Stimulated activated CD4-positive, alpha-beta T cell treated with anti-CD3 and anti-CD28 coated beads, Interleukin-12 subunit alpha, Interleukin-12 subunit beta, amount 100 ng/mL, for 24 hours (primary cell): ENCODE data around the gene ATG4C.

ENCODE experiments used
- DNase-seq, 2 experiments: peaks; one replicate each; pipeline ENCODE4 v3.0.0-alpha.2; 2020; ENCODE audit warnings: low read depth in 2 of 2

The ATG4C gene

DNA sequence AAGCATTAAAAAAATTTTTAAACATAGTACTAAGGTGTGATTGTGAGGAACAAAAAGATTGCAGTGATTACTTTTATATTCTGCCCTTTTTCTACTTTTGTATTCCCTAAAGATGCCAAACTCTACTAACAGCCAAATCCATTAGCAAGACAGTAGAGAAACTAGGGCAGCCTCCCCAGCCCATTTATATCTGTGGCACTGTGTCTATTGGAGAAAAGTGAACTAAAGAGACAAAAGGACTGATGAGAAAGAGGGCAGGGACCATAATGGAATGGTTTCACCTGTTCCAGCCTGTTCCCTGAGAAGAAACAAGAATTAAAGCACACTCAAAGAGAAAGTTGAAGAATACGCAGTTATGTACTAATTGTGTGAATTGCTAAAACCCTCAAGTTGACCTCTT, 56.6 kb downstream of the ATG4C start:
- DNase-seq: no peak

DNA sequence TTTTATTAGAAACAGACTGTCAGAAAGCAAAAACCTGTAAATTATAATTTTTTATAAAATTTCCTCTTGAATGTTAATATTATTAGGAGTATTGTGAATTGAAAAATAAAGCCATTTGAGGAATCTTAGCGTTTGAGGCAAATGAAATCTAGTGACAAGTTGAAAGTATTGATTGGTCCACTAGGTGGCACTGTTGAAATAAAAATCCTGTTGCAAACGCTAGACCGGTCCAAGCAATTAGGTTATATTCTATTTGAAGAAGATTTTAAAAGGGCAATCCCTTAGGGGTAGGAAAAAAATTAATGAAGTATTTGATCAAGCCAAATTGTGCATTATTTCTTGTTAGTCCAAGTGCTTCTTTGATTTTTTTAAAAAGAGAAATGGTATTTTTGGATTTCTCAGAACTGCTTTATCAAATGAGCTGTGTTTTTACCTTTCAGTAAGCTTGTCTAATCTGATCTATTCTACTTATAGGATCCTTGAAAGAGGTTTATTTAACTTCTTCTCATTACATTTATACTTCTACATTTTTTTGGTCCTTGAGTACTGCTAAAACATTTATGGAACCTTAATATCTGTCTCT, 57.7 kb downstream of the ATG4C start:
- DNase-seq: no peak

DNA sequence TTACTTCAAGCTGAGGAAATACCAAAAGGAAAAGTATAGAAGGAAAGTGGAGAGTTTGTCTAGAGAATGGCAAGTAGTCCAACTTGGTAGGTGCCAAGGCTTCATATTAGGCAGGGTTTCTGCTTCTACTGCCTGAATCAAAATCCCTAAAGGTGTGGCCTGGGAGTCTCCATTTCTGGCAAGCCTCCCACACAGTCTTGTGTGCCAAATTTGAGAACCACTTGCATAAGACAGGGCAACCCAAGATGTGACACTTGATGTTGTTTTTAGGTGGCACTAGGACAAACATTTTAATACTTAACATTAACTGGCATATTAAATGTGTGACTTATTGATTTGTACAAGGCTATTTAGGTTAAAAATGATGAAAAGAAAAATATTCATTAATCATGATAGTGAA, 60.1 kb downstream of the ATG4C start:
- DNase-seq: no peak

DNA sequence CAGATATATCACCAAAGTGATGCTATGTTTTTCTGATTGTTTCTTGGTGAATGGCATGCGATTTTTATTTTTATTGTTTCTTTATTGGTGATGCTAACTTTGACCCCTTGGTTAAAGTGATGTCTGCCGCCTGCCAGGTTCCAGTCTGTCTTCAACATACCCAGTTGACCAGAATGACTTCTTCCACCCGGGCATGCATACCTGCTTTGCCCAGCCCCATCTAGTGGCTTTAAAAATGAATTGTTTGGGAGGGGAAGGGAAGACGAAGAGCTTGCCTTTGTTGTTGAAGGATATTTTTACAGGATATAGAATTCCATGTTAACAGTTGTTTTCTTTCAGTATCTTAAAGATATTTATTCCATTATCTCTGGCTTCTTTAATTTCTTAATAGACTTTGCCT, 65.1 kb downstream of the ATG4C start:
- no peak for DNase-seq

DNA sequence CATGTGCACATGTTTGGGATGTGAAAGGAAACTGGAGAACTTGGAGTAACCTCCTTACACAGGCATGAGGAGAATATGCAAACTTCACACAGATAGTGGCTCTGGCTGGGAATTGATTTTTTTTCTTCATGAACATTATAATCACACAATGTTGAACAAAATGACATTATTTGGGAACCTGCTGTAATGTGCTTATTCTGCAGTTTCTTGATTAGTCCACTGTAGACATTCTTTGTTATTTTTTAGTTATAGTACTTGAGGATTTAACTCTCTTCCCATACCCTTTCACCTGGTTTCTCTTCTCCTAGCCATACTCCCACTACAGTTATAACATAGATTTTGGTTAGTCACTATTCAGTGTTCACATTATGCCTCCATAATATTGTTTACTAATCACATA, 68.3 kb downstream of the ATG4C start:
- no peak for DNase-seq

DNA sequence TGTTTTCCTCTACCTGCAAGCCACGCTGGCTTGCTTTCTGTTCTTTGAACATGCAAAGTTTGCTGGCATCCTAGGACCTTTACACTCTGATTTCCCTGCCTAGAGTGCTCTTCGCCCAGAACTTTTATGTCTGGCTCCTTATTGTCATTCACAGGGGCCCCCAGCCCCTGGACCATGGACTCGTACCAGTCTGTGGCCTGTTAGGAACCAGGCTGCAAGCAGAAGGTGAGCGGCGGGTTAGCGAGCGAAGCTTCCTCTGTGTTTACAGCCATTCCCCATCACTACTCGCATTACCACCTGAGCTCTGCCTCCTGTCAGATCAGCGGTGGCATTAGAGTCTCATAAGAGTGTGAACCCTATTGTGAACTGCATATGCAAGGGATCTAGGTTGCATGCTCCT, 73.0 kb downstream of the ATG4C start:
- DNase-seq: no peak

DNA sequence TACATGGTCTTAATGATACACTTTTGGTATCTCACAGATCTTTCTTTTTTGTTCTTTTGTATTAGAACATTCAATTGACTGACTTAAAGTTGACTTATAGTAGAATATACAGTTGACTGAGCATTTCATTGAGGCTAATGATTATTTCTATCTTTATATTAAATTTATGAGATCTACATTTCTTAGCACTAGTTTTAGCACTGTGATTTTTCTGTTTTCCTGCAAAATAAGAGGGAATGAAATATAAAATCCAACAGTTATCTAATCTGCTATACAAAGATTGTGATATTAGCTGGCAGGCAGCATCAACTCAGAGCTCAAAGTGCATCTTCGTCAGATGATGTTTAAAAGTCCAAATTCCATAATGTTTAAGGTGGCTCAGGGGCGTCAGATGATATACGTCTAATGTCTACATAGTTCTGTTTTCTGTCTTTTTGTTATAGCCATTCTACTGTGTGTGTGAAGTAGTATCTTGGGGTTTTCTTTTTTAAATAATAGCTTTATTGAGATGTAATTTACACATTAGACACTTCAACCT, 85.4 kb downstream of the ATG4C start:
- no peak for DNase-seq

DNA sequence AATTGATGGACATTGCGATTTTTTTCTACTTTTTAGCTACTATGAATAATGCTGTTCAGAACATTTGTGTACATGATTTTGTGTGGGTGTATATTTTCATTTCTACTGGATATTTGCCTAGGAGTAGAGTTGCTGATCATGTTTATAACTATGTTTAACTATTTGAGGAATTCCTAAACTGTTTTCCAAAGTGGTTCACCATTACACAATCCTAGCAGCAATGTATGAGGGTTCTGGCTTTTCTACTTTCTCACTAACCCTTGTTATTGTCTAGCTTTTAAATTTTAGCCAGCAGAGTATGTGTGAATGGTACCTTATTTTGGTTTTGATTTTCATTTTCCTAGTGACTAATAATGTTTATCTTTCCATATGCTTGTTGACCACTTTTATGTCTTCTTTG, 86.2 kb downstream of the ATG4C start:
- DNase-seq: no peak

DNA sequence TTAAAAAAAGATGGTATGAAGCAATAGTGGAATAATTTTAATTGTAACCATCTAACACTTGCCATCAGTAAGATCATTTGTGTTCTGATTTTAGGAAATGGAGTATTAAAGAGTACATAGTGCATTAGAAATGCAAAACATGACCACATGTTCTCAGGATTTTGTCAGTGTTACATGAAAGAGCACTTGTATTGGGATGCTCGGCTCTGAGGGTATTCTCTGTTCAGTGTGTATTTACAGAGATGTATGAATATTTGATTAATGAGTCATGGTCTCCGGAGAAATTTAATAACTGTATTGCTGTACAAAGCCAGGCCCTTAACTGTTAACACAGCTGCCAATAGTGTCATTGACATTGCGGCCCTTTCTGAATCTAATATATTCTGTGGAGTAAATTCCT, 91.7 kb downstream of the ATG4C start:
- no peak for DNase-seq

DNA sequence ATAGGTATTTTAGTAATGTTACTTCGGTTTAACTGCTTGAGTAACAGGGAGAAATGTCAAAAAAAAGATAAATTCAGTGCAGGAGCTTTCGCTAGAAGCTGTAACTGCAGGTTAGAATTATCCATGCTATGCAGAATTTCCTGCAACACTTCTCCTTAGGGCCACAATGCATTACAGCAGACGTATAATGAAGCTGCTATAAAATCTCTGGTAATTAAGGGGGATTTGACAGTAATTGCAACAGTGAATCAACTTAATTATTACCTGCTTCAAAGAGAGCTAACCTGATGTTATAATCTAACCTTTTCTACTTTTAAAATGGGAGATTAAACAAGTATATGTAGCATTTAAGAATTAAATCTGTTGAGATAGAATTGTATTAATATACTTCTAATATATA, 92.6 kb downstream of the ATG4C start:
- no peak for DNase-seq

DNA sequence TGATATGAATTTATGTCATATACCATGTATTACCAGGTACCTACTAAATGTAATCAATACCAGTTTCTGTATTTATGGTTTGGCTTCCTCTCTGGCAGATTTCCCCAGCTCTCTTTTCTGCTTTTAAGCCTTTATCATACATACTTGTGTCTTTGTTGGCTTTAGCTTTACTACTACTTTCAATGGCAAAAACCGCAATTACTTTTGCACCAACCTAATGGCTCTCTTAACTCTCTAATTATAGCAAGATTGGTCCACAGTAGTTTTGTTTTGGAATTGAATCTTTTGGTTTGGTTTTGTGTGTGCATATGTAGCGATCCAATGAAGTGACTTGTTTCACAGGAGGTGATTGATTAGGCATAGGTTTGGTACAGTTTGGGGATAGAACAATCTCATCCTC, 93.6 kb downstream of the ATG4C start:
- DNase-seq: no peak

DNA sequence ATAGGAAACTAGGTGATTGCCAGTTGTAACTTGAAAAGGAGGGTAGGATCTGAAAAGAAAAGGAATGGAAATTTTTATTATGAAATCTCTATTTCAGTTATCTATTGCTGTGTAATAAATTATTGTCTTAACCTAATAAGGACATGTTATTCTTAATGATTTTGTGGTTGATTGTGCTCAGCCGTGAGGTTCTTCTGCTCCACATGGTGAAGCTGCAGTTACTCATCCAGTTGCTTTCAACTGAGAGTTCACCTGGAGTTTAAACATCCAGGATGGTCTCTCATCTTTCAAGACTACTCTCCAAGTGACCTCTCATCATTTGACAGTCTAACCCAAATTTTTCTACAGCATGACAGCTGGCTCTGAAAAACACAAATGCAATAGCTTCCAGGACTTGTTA, 96.0 kb downstream of the ATG4C start:
- no peak for DNase-seq

DNA sequence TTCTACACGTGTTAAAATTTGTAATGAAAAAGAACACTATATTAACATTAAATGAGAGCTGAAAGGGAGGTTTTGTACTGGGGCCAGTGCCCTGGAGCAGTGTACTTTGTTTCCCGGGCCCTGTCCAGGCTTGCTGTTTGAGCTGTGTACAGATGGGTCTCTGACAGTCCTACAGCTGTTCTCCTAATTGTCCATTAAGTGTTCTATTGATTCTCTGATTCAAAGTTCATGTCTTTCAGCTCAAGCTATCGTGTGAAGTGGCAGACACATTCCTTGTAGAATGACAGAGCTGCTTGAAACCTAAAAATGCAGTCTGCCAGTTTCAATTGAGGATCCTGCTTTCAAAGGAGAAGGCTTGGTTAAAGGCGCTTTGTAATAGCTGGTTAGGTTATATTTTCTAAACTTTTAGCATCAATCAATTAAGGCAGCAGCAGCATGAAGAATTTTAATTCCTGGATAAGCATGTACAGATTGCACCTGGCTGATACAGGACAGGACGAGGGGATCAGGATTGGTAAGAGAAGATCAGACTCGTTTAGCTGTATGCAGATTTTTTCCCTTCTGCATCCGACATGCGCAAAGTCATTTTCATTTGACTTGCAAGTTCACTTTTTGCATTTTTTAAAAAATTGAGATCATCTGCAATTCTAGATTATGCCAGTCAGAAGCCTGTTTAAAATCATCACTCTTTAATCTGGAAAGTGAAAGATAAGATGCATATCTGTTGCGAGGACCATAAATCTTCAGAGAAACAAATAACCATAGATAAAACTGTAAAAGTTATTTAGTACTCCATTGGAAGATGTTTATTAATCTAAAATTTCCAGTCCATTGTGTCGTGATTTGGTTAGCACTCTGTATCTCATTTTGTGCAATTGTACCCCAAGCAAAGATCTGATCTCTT, 98.5 kb downstream of the ATG4C start:
- no peak for DNase-seq

DNA sequence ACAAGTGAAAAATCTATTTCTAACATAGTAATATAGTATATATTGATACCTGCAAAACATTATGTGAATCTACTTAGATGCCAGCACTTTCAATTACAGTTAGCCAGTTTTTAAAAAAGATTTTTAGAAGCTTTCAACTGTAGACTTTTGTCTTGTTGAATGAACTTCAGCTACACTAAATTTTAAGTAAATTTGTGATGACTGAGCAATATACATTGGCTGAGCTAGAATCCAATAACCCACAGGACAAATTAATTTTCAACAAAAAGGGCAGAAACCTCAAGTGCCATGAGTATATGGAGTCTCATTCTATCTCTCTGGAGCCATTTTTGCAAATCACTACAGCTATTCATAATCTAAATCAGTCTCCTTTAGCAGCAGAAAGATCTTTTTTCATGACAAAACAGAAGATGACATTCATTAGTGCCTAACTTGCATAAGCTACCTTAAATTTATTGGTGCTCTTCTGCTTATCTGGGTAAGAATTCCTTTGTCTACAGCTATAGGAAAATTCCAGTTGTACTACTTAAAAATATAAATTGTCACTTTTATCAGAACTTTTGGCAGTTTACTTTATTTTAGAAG, 100.3 kb downstream of the ATG4C start:
- no peak for DNase-seq

DNA sequence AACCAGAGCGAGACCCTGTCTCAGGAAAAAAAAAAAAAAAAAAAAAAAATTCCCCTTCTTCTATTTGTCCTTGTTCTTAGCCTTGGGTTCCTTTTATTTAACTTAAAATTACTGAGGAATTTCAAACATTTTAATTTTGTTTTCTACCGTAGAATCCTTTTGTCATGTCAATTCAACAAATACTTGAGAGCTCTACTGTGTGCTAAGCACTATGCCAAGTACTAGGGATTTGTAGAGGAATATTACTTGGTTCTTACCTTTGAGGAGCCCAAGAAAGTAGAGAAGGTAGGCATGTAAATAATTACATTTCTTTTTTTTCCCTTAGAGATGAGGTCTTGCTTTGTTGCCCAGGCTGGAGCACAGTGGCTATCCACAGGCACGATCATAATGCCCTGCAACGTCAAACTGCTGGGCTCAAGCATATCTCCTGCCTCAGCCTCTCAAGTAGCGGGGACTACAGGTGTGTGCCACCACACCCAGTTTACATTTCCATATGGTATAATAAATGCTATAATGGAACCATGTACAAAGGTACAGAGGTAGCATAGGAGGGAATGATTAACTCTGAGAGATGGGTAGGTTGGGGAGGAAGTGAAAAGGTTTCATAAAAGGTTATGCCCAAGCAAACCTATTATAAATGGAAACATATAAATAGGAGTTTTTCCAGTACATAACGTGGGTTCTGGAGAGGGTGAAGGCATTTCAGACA, 104.0 kb downstream of the ATG4C start:
- DNase-seq: no peak

DNA sequence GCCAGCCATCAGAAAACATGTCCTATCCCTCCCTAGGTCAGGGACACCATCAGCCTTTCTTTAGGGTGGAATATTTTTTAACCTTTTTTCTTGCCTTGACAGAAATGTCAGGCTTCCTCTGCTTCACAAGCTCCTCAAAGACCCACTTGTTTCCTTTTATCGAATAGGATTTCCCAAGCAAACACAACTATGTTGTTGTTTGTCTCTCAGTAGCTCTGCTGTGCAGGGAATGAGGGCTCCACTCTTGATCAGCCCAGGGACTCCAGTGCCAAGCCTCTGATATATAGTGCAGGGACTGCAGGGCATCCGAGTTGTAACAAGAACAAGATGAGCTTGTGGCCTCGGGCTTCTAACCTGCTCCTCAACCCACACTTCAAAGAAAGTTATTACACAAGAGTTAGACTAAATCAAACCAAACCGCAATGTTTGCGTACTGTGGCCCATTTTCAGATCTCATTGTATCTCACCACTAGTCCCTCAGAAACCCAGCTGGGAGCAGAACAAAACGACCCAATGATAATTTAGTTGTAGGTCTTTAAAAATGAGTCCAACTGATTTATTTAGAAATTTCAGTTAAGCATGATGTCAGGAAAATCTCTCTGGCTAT, 108.1 kb downstream of the ATG4C start:
- DNase-seq: no peak

DNA sequence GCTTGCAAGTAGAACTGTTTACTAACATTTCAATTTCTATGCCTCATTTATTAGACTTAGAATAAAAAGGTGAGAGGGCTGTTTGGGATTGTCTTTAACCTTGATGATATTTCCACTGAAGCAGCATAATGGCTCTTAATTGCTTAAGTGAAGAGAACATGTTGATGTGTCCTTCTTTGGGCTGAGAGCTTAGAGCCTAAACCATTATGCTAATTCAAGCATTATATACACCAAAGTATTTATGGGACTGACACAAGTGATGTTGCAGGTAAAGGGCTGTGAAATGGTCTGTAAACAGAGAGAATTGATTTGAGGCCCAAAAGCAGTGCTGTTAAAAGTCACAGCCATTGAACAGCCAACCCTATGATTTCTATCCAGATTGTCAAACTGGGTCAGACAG, 113.9 kb downstream of the ATG4C start:
- DNase-seq: no peak

DNA sequence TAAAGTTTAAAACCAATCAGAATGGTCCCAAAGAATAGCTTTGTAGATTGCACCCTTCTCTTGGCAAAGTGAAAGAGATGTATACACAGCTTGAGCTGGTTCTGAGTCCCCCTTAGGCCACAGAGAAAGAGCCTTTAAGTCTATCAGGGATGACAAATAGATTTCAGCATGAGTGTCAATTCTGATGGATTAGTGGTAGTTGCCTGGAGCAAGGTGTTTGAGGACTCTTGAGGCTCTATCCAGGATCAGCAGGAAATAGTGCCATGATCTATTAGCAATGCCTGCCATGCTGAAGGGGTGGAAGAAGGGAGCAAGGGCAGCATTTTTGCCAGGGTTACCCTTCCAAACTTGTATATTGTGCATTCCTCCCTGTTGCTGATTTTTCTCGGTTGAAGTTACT, 116.6 kb downstream of the ATG4C start:
- DNase-seq: no peak

DNA sequence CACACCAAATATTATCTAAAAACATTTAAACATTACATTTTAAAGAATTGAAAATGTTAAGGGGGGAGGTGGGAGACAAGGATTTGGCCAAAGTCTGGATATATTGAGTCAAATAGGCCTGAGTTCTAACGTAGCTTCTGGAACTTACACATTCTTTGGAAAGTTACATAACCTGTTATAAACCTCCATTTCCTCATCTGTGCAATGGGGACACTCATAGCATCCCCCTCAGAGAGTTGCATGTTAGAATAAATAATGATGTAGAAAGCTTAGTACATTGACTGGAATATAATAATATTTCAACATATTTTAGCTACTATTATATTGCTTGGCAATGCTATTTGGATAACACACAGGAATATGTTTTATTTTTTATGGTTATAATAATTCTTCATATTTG, 117.7 kb downstream of the ATG4C start:
- no peak for DNase-seq

DNA sequence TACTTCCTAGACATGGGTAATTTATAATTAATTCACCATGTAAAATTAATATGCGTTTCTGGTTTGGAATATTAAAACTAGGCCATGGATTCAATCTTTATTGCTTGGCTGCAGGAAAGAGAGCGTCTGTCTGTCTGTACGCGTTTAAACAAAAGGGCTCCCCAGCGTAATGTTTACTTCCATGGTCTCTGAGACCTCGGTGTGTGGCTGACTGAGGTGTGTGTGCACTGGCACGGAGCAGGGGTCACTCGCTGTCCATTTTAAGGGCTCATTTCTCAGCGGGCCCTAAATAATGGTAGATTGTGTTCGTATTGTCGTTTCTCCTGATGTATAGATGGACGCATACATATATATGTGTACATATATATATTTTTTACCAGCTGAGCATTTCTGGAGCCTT, 119.6 kb downstream of the ATG4C start:
- no peak for DNase-seq

DNA sequence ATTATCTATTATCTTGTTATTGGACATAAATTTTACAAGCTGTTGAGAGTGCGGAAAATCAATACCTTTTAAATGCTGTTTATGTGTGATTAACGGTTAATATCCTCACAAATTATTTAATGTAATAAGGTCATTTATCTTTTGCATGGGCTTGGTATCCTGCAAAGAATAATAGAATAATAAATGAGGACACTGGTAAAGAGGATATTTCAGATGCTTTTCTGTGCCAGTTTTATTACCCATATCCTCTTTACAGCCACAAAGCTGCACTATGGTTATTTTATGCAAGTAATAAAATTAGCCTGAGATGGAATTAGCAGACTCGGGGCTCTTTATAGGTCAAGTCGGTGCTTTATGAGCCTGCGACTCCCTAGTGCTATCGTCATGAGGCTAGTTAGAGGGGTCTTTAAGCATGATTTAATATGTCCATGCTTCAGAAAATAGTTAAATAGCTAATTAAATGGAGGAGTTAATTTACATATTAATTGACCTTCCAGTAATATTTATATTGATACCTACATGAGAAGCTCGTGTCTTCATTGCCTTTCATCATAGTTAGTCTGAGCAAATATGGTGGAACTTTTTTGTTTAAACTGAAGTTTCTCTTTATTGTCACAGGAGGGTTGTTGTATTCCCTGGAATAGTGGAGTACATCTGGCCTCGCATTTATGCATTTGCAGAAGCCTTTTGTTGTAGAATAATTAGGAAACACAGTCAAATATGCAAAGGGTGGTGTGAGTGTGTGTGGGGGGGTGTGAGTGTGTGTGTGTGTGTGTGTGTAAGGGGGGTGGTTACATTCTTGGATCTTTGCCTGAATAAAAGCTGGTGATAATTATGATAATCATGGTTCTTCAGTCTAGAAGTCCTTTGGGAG, 120.3 kb downstream of the ATG4C start:
- no peak for DNase-seq
